Stomach smooth muscle (tissue), 2 donors: ENCODE results near the gene GALK1.

Source experiments
- H3K27ac ChIP-seq: one replicate; pipeline ENCODE4 v1.7.0; 2013; ENCODE audit warnings: mild to moderate bottlenecking, low read length, inconsistent platforms
- H3K27me3 ChIP-seq, 2 donors: one replicate each; pipeline ENCODE4 v1.7.0; 2013; ENCODE audit warnings: low read length in 2 of 2; ENCODE audit not compliant: insufficient read depth in 2 of 2, control insufficient read depth in 1 of 2
- H3K36me3 ChIP-seq, 2 donors: one replicate each; pipeline ENCODE4 v1.7.0; 2013; ENCODE audit warnings: low read length in 2 of 2; ENCODE audit not compliant: control insufficient read depth in 2 of 2, insufficient read depth in 2 of 2
- H3K4me1 ChIP-seq: one replicate; pipeline ENCODE4 v1.7.0; 2013; ENCODE audit warnings: low read length; ENCODE audit not compliant: control insufficient read depth, insufficient read depth
- H3K4me3 ChIP-seq, 2 donors: one replicate each; pipeline ENCODE4 v1.7.0; 2013; ENCODE audit warnings: low read length in 2 of 2
- H3K9ac ChIP-seq, 2 donors: one replicate each; pipeline ENCODE4 v1.7.0; 2013; ENCODE audit warnings: low read length in 2 of 2, mild to moderate bottlenecking in 1 of 2
- H3K9me3 ChIP-seq, 2 donors: one replicate each; pipeline ENCODE4 v1.7.0; 2013; ENCODE audit warnings: low read length in 2 of 2; ENCODE audit not compliant: control insufficient read depth in 2 of 2
- donor health status: healthy.
- donor health status: Pancreatic carcinoma.

GALK1 gene

GRCh38 chr17:75753514-75754377 lies 11.2 kb downstream of the GALK1 start:
- Histone ChIP-seq H3K9ac (peak overlapping the region; percentile 51 to 63), H3K36me3 (peaks cover 0 to 3% of the 10 kb centered on the region in 2 donors), H3K27me3 (no peaks in the 10 kb centered on the region), H3K9me3 (no peaks in the 10 kb centered on the region), H3K4me3 (peak overlapping the region; percentile 50 to 73), H3K4me1 (peaks cover 26% of the 10 kb centered on the region), H3K27ac (peak overlapping the region; percentile 18)

GRCh38 chr17:75752802-75753513 lies 12.0 kb downstream of the GALK1 start:
- H3K36me3 ChIP-seq = peaks cover 0 to 3% of the 10 kb centered on the region in 2 donors
- peak overlapping the region; percentile 44 to 51 for H3K9ac ChIP-seq
- H3K4me3 ChIP-seq = peak overlapping the region; percentile 50 to 73
- H3K27me3 ChIP-seq = no peaks in the 10 kb centered on the region
- H3K27ac ChIP-seq = no peak overlapping the region
- peaks cover 26% of the 10 kb centered on the region for H3K4me1 ChIP-seq
- no peaks in the 10 kb centered on the region for H3K9me3 ChIP-seq

GRCh38 chr17:75752405-75752709 lies 12.6 kb downstream of the GALK1 start:
- H3K9ac ChIP-seq = no peak overlapping the region
- no peaks in the 10 kb centered on the region for H3K36me3 ChIP-seq
- H3K27ac ChIP-seq = no peak overlapping the region
- H3K4me3 ChIP-seq = no peak overlapping the region
- peaks cover 29% of the 10 kb centered on the region for H3K4me1 ChIP-seq
- no peaks in the 10 kb centered on the region for H3K9me3 ChIP-seq
- H3K27me3 ChIP-seq = no peaks in the 10 kb centered on the region

GRCh38 chr17:75751676-75752404 lies 13.2 kb downstream of the GALK1 start:
- Histone ChIP-seq H3K9me3 (no peaks in the 10 kb centered on the region), H3K36me3 (no peaks in the 10 kb centered on the region), H3K27me3 (no peaks in the 10 kb centered on the region), H3K4me1 (peaks cover 30% of the 10 kb centered on the region), H3K9ac (no peak overlapping the region), H3K4me3 (no peak overlapping the region), H3K27ac (no peak overlapping the region)

GRCh38 chr17:75750661-75751423 lies 14.2 kb downstream of the GALK1 start:
- Histone ChIP-seq H3K27me3 (no peaks in the 10 kb centered on the region), H3K4me1 (peaks cover 30% of the 10 kb centered on the region), H3K9ac (no peak overlapping the region), H3K9me3 (no peaks in the 10 kb centered on the region), H3K36me3 (no peaks in the 10 kb centered on the region), H3K4me3 (no peak overlapping the region), H3K27ac (no peak overlapping the region)

GRCh38 chr17:75749545-75750389 lies 15.2 kb downstream of the GALK1 start:
- peak overlapping the region in 1 of 2 donors; percentile 57 for H3K4me3 ChIP-seq
- H3K9ac ChIP-seq = peak overlapping the region in 1 of 2 donors; percentile 51

GRCh38 chr17:75748706-75749105 lies 16.3 kb downstream of the GALK1 start:
- Histone ChIP-seq H3K4me3 (no peak overlapping the region), H3K9ac (no peak overlapping the region), H3K36me3 (no peaks in the 10 kb centered on the region), H3K4me1 (peaks cover 19% of the 10 kb centered on the region), H3K27ac (no peak overlapping the region), H3K9me3 (no peaks in the 10 kb centered on the region), H3K27me3 (no peaks in the 10 kb centered on the region)

More at GRCh38 chr17:75749545-75750389, 15.2 kb downstream of the GALK1 start:
- Histone ChIP-seq H3K27me3 (no peaks in the 10 kb centered on the region), H3K27ac (no peak overlapping the region), H3K4me1 (peaks cover 29% of the 10 kb centered on the region), H3K36me3 (no peaks in the 10 kb centered on the region), H3K9me3 (no peaks in the 10 kb centered on the region)

GRCh38 chr17:75743625-75744206 lies 21.3 kb downstream of the GALK1 start:
- no peaks in the 10 kb centered on the region for H3K9me3 ChIP-seq
- H3K27ac ChIP-seq = no peak overlapping the region
- H3K4me3 ChIP-seq = no peak overlapping the region
- H3K9ac ChIP-seq = no peak overlapping the region
- no peaks in the 10 kb centered on the region for H3K27me3 ChIP-seq
- H3K36me3 ChIP-seq = no peaks in the 10 kb centered on the region
- H3K4me1 ChIP-seq = peaks cover 4% of the 10 kb centered on the region

- no peak overlapping the region for H3K27ac ChIP-seq
- no peaks in the 10 kb centered on the region for H3K9me3 ChIP-seq
- no peak overlapping the region for H3K9ac ChIP-seq
- no peaks in the 10 kb centered on the region for H3K27me3 ChIP-seq
- no peak overlapping the region for H3K4me3 ChIP-seq
- peaks cover under 1% of the 10 kb centered on the region for H3K4me1 ChIP-seq
- H3K36me3 ChIP-seq = no peaks in the 10 kb centered on the region
Measured at GRCh38 chr17:75742337-75742736, 22.7 kb downstream of the GALK1 start.
